ENCODE results near the gene TP63.

TP63 gene

GRCh38 chr3:189942948-189943347 lies 311.8 kb downstream of the TP63 start:
- no peak for DNase-seq (ENCODE audit: low read depth)
- TF ChIP-seq CTCF (IDR thresholded peaks at IDR 0.05; ENCODE audit: low read depth, low read length), result no peak
- TF ChIP-seq POLR2A (IDR thresholded peaks at IDR 0.05; ENCODE audit: extremely low read depth, insufficient read length), result no peak
- TF ChIP-seq MYC (IDR thresholded peaks at IDR 0.05; ENCODE audit: low read depth, low read length), result no peak
- no peak for TF ChIP-seq MAX (IDR thresholded peaks at IDR 0.05; ENCODE audit: low read depth, low read length)
- no peak overlapping the region for H3K4me3 ChIP-seq (ENCODE audit: low read depth, low read length)

GRCh38 chr3:189944285-189945145 lies 313.3 kb downstream of the TP63 start:
- H3K4me3 ChIP-seq (ENCODE audit: low read depth, low read length), result no peak overlapping the region
- no peak for TF ChIP-seq CTCF (IDR thresholded peaks at IDR 0.05; ENCODE audit: low read depth, low read length)
- no peak for TF ChIP-seq MYC (IDR thresholded peaks at IDR 0.05; ENCODE audit: low read depth, low read length)
- TF ChIP-seq MAX (IDR thresholded peaks at IDR 0.05; ENCODE audit: low read depth, low read length), result no peak
- TF ChIP-seq POLR2A (IDR thresholded peaks at IDR 0.05; ENCODE audit: extremely low read depth, insufficient read length), result no peak
- no peak for DNase-seq (ENCODE audit: low read depth)

GRCh38 chr3:189945935-189946709 lies 314.9 kb downstream of the TP63 start:
- no peak overlapping the region for H3K4me3 ChIP-seq (ENCODE audit: low read depth, low read length)
- DNase-seq (ENCODE audit: low read depth), result no peak
- no peak for TF ChIP-seq CTCF (IDR thresholded peaks at IDR 0.05; ENCODE audit: low read depth, low read length)
- no peak for TF ChIP-seq POLR2A (IDR thresholded peaks at IDR 0.05; ENCODE audit: extremely low read depth, insufficient read length)
- TF ChIP-seq MAX (IDR thresholded peaks at IDR 0.05; ENCODE audit: low read depth, low read length), result no peak
- no peak for TF ChIP-seq MYC (IDR thresholded peaks at IDR 0.05; ENCODE audit: low read depth, low read length)
